ENCODE results near the gene MUC5AC.

The MUC5AC gene

DNA sequence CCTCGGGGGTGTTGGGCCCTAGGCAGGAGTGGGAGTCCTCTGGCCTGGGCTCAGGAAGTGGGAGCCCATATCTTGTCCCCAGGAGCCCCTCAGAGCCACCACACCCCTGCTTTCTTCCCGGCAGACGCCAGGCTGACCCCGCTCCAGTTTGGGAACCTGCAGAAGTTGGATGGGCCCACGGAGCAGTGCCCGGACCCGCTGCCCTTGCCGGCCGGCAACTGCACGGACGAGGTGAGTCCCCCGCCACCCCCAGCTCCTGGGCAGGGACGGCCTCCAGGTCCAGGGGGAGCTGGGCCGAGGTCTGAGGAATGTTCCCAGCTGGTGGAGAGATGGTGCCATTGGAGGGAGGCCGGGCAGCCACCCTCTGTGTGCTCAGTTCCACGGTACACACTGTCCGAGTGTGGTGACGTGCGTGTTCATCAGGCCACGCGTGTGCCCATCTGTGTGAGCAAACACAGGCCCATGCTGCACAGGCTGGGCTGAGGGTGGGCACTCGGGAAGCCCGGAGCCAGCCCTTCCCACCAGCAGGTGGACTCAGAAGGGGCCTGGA, 69.9 kb downstream of the MUC5AC start:
- DNase-seq, result no peak

DNA sequence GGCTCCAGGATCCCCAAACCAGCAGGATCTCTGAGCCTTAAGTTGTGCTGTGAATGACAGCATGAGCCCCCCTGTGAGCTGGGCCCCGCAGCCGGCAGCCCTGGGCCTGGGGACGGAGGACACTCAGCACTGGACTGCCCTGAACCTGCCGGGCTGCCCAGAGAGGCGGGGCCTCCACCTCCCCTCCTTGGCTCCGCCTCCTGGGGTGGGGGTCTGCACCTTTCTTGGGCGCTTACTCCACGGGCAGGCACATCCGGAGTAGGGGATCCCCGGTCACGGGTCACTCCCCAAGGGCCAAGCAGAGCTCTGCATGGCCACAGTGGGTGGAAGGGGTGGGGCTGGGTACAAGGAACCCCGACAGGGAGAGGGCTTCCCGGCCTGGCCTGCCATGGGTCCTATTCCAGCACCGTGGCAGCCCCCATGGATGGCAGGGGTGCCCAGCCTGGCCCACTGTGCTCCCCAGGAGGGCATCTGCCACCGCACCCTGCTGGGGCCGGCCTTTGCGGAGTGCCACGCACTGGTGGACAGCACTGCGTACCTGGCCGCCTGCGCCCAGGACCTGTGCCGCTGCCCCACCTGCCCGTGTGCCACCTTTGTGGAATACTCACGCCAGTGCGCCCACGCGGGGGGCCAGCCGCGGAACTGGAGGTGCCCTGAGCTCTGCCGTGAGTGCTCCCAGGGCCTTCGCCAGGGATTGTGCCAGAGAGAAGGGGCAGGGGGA, 70.5 kb downstream of the MUC5AC start:
- DNase-seq, result no peak

DNA sequence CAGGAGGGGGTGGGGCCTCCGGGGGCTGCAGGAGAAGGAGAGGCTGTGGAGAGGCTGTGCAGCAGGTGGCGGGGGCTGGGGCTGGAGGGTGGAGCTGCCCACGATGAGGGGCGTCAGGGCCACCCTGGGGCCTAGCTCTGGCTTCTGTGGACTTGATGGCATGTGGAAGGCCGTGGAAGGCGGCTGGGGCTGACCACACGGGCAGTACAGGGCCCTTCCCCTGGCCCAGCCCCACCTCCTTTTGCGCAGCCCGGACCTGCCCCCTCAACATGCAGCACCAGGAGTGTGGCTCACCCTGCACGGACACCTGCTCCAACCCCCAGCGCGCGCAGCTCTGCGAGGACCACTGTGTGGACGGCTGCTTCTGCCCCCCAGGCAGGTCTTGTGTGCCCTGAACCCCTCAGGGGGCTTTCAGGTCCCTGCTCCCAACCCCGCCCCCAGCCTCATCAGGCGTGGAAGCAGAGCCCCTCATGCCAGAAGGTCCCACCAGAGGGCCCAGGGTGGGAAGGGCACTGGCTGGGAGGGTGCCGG, 71.2 kb downstream of the MUC5AC start:
- no peak for DNase-seq

DNA sequence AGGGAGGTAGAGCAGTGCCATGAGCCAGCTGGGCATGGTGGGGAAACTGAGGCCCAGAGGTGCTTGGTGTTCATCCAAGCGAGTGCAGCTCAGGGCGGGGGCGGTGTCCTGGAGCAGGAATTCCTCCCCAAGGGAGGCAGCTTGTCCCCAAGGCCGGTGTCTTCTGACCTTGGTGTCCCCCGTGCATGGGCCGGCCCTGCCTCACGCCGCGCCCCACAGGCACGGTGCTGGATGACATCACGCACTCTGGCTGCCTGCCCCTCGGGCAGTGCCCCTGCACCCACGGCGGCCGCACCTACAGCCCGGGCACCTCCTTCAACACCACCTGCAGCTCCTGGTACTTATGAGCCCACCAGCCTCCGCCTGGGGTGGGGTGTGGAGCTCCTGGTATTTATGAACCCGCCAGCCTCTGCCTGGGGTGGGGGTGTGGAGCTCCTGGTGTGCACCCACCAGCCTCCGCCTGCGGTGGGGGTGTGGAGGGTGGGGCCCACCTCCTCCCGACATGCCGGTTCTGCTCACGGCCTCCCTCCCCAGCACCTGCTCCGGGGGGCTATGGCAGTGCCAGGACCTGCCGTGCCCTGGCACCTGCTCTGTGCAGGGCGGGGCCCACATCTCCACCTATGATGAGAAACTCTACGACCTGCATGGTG, 71.8 kb downstream of the MUC5AC start:
- DNase-seq, result no peak

DNA sequence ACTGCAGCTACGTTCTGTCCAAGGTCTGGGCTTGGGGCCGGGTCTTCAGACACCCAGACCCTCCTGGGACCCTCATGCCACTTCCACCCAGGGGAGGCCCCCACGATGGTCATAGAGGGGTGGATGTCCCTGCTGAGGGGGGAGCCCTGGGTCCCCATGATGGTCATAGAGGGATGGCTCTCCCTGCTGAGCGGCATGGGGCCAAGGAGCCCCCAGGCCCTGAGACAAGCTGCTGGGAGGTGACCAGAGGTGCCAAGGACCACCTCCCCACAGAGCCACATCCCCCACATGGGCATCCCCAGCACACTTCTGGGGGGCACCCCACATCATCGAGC, 72.3 kb downstream of the MUC5AC start:
- no peak for DNase-seq

DNA sequence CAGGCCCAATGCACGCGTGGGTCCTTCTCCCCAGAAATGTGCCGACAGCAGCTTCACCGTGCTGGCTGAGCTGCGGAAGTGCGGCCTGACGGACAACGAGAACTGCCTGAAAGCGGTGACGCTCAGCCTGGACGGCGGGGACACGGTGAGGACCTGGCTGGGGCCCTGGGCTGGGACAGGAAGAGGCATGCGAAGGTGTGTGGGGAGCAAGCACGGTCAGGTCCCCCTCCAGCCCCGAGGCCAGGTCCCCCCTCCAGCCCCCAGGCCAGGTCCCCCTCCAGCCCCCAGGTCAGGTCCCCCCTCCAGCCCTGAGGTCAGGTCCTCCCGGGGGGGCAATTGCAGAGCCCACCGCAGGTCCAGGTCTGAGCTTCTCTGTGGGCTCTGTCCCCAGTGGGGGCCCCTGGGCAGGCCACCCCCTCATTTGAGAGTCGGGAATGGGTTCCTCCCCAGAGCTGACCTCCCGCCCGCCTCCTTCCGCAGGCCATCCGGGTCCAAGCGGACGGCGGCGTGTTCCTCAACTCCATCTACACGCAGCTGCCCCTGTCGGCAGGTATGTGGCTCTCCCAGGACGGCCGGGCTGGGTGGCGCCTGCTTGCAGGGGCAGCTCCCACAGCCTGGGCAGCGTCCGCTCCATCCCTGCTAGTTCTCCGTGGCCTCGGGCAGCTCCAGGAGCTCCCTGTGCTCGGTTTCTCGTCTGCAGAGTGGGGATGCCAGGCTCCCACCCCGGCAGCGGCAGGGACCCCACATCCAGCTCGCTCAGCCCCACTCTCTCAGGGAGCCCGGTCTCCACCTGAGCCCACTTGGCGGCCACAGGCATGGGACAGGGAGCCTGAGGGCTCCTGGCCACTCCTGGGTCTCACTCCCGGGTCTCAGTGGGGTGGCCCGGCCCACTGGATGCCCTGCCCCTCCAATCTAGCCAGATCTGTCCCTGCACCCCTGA, 73.0 kb downstream of the MUC5AC start:
- DNase-seq, result no peak

DNA sequence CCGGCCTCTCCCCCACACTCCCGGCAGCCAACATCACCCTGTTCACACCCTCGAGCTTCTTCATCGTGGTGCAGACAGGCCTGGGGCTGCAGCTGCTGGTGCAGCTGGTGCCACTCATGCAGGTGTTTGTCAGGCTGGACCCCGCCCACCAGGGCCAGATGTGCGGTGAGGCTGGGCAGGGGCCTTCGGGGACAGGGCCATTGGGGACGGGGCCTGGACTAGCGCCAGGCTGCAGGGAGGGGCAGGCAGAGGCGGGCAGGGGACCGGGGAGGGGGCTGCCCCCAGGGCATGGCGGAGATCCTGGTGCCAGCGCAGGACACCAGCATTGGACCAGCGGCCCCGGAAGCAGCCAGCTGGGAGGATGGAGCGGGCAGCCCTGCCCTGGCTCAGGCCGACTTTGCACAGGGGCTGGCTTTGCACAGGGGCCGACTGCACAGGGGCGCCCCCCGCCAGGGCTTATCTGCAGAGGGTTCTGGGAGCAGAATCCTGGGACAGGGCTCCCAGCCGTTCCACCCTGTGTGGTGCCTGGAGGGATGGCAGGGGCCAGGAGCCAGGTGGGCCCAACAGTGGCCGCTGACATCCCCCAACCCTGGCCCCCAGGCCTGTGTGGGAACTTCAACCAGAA, 73.8 kb downstream of the MUC5AC start:
- no peak for DNase-seq

DNA sequence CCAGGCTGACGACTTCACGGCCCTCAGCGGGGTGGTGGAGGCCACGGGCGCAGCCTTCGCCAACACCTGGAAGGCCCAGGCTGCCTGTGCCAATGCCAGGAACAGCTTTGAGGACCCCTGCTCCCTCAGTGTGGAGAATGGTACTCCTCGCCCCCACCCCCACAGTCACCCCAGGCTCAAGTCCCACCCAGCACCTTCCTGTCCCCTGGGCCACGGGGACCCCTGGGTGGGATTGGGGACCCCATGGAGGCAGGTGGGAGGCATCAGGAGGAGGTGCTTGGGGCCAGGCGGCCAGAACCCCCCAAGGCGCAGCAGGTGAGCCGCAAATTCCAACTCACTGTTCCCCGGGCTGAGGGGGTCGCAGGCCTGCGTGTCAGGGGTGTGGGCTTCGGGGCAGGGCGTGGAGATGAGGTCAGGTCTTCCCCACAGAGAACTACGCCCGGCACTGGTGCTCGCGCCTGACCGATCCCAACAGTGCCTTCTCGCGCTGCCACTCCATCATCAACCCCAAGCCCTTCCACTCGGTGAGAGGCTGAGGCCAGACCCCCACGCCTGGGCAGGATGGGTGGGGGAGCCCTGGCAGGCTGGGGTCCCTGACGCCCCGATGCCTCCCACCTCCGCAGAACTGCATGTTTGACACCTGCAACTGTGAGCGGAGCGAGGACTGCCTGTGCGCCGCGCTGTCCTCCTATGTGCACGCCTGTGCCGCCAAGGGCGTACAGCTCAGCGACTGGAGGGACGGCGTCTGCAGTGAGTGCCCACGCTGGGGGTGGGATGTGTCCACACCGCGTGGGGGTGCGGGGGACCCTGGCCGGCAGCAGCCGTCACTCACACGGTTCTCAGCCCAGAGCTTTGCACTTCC, 74.5 kb downstream of the MUC5AC start:
- DNase-seq, result no peak

DNA sequence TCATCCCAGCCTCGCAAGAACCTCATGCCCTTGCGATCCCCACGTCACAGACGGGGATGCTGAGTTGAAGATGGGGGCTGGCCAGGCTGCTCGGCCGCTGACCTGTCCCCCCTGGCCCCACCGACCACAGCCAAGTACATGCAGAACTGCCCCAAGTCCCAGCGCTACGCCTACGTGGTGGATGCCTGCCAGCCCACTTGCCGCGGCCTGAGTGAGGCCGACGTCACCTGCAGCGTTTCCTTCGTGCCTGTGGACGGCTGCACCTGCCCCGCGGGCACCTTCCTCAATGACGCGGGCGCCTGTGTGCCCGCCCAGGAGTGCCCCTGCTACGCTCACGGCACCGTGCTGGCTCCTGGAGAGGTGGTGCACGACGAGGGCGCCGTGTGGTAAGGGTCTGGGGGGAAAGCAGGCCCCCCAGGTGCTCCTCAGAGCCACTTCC, 75.1 kb downstream of the MUC5AC start:
- no peak for DNase-seq

DNA sequence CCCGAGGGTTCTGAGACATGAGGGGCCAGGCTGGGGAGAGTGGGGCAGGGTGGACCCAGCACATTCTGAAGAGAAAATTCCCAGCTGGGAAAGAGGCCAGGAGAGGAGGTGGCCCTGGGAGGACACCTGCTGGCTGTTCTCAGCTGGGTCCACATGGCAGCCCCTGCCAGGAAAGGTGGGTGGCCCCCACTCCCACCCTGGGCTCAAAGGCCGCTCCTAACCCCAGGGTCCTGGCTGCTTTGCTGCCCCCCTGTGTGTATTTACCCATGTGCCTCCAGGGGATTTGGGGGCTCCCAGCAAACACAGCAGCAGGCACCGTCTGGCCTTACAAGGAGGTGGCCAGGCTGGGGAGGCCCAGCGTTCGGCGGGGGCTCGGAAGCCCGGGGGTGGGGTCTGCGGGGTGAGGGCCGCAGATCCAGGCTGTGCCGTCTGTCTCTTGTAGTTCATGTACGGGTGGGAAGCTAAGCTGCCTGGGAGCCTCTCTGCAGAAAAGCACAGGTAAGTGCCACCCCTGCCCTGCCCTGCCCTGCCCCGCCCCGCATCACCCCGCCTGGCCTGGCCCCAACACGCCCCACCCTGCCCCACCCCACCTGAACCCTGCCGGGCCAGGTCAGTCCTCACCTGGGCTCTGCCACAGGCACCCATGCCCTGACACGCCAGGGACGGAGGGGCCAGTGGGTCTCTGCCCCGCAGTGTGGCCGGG, 75.7 kb downstream of the MUC5AC start:
- DNase-seq, result no peak

DNA sequence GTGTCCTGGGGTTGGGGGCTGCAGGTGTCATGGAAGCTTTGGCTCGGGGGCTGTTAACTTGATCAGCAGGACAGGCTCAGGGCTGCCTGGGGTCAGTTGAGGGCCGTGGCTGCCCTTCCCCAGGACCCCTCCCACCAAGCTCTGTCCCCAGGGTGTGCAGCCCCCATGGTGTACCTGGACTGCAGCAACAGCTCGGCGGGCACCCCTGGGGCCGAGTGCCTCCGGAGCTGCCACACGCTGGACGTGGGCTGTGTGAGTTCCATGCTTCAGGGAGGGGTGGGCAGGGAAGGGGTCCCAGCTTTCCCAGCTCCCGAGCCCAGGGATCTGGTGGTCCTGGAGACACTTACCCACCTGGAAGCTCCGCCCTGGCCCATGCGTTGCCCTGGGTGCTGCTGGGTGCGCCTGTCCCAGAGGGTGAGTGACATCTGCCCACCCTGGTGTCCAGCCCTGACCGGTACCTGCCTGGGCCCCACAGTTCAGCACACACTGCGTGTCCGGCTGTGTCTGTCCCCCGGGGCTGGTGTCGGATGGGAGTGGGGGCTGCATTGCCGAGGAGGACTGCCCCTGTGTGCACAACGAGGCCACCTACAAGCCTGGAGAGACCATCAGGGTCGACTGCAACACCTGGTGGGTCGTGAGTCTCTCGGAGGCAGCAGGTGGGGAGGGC, 76.4 kb downstream of the MUC5AC start:
- no peak for DNase-seq

DNA sequence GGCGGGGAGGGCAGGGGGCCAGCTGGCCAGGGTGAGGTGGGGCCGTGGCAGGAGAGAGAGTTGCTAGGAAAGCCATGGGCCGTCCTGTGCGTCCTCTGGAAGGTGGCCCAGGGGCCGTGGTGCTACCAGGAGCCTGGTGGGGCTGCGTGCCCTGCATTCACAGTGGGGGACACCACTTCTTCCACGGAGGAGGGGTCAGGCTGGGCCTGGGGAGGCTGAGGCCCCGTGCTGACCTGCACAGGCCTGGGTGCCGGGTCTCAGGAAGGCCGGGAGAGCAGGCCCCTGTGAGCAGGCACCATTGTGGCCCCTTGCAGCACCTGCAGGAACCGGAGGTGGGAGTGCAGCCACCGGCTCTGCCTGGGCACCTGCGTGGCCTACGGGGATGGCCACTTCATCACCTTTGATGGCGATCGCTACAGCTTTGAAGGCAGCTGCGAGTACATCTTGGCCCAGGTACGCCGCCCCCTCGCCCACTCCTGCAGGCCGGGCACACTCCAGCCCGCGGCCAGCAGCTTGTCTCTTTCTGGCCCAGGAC, 77.1 kb downstream of the MUC5AC start:
- DNase-seq, result no peak

DNA sequence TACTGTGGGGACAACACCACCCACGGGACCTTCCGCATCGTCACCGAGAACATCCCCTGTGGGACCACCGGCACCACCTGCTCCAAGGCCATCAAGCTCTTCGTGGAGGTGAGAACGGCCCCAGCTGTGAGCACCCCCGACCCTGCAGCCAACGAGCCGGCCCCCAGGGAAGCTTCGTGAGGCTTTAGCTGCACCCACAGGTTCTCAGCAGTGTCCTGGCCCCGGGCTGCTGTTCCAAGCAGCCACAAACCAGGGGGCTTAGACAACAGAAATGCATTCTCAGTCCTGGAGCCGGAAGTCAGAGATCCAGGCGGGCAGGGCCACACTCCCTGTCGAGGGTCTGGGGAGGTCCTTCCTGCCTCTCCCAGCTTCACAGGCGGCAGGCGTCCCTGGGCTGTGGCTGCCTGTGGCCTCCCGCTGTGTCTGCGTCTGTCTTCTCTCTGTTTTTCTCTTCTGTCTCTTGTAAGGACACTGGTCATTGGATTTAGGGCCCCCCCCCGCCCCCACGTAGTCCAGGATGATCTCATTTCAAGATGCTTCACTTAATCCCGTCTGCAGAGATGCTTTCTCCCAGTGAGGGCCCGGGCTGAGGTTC, 77.7 kb downstream of the MUC5AC start:
- DNase-seq, result no peak

DNA sequence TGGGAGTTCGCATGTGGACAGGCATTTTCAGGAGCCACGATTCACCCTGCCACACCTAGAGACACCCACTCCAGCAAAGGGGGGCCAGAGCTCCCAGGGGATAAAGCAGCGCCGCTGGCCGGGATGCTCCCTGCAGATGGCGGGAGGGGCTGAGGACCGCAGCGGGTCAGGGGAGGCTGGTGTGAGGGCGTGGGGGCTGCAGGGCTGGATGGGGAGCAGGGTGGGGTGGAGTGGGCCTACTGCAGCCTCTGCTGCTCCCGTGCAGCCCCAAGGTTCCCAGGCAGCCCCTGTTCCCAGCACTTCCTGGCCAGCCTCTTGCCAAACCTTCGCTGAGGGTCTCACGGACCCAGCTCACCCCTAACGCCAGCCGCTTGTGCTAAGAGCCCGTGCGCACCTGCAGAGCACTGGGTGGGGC, 78.2 kb downstream of the MUC5AC start:
- DNase-seq, result no peak

DNA sequence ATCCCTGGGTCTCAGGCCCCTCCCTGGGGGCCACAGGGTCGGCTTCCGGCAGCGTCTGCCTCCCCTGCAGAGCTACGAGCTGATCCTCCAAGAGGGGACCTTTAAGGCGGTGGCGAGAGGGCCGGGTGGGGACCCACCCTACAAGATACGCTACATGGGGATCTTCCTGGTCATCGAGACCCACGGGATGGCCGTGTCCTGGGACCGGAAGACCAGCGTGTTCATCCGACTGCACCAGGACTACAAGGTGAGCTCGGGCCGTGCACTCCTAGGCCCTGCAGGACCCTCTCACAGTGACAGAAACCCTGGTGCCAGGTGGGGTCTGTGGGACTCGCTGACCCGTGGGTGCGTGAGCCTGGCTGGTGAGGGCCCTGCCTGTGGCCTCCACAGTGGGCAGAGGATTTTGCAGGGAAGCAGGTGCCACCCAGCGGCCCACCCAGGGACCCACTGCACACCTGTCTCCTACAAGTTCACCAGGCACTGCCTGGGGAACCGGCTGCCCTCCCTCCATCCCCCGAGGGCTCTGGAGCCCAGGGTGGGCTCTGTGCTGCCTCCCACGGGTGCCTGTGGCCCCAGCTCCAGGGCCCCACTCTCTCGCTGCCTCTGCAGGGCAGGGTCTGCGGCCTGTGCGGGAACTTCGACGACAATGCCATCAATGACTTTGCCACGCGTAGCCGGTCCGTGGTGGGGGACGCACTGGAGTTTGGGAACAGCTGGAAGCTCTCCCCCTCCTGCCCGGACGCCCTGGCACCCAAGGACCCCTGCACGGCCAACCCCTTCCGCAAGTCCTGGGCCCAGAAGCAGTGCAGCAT, 78.8 kb downstream of the MUC5AC start:
- no peak for DNase-seq

DNA sequence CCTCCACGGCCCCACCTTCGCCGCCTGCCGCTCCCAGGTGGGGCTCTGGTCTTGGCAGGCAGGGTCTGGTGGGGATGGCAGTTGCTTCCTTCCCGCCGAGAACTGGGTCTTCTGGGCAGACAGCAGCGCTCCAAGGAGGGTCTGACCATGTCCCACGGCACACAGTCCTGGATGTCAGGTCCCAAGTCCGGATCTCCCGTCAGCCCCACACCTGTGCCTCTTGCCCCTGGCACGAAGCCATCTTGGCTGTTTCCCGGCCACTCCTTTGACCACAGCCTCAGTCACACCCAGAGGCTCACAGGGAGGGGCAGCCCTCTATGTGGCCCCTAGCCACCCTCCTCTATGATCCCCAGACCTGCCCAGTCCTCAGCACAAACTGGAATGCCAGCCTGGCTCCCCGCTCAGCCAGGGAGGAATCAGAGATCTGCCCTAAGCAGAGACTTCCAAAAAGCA, 79.4 kb downstream of the MUC5AC start:
- DNase-seq, result no peak

DNA sequence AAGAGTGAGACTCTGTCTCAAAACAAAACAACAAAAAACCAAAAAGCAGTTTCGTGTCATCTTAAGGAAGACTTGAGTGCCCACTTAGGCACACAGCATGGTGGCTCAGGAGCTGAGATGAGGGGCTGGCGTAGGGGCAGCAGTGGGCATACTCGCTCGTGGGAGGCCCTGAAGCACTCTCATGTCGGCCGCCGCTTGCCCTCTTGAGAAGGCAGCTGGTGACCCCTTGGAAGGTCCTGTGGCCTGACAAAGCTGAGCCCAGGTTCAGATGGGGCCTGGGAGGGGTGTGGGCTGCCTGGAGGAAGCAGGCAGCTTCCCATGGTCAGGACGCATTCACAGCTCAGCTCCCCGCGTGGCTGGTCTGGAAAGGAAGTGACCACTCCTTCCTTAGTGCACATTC, 80.1 kb downstream of the MUC5AC start:
- DNase-seq, result no peak

DNA sequence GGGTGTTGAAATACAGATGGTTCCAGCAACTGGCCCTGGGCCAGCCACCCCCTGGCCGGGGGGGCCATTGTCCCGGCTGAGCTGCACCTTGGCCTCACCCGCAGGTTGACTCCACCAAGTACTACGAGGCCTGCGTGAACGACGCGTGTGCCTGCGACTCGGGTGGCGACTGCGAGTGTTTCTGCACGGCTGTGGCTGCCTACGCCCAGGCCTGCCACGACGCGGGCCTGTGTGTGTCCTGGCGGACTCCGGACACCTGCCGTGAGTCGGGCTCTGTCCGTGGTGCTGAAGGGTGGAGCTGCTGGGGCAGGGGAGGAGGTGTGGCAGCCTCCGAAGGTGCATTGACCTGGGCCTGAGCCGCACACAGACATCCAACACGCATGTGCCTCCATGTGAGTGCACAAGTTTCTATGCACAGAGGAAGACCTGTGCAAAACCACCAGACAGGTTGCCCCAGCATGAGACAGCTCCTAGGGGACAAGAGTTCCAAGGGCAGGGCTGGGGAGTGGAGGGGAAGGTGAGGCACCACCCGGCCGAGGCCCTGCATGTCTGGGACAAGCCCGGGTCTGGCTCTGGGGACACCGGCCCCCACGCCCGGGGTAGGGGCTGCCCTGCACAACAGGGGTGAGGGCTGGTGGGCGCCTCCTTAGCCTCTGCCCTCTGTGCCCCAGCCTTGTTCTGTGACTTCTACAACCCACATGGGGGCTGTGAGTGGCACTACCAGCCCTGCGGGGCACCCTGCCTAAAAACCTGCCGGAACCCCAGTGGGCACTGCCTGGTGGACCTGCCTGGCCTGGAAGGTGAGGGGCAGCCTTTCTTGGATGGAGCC, 81.2 kb downstream of the MUC5AC start:
- no peak for DNase-seq

Measured in CD4-positive, alpha-beta T cell treated with Interleukin-4 for 4 hours (primary cell).